Activated CD4-positive, alpha-beta memory T cell treated with anti-CD3 and anti-CD28 coated beads, Interleukin-2, amount 10 ng/mL, durations not matched to agents 7 days and 5 days (primary cell): ENCODE measurements around the gene PUSL1. TPM values are rescaled to one million over a fixed set of nuclear protein-coding genes. Genes with fewer than 3 reads are reported as not detected.

Experiments
- CTCF ChIA-PET: fragments of 350-600 bp; sonication (Branson Sonifier 250); formaldehyde crosslinking; loops from one replicate; lab custom pipeline; 2021; ENCODE audit warnings: antibody characterized with exemption, inconsistent platforms; lab: Charles Lee
- POLR2A ChIA-PET: fragments of 350-600 bp; sonication (Branson Sonifier 250); formaldehyde crosslinking; loops from one replicate; lab custom pipeline; 2021; ENCODE audit warnings: antibody characterized with exemption; lab: Charles Lee
- DNase-seq: peaks from one replicate; pipeline ENCODE4 v3.0.0-alpha.2; 2020
- H3K27ac Mint-ChIP-seq: one replicate; pipeline ENCODE4 v1.8.0; 2021; ENCODE audit warnings: mild to moderate bottlenecking, mixed read lengths
- H3K27me3 Mint-ChIP-seq: one replicate; pipeline ENCODE4 v1.8.0; 2021; ENCODE audit warnings: mixed read lengths
- H3K36me3 Mint-ChIP-seq: one replicate; pipeline ENCODE4 v1.8.0; 2021; ENCODE audit warnings: low read depth, mixed read lengths
- H3K4me1 Mint-ChIP-seq: one replicate; pipeline ENCODE4 v1.8.0; 2021; ENCODE audit warnings: mixed read lengths
- H3K4me3 Mint-ChIP-seq: one replicate; pipeline ENCODE4 v1.8.0; 2021; ENCODE audit warnings: mild to moderate bottlenecking, mixed read lengths
- H3K9me3 Mint-ChIP-seq: one replicate; pipeline ENCODE4 v1.8.0; 2021; ENCODE audit warnings: mixed read lengths
- total RNA-seq, 2 experiments: library from RNA; stranded (reverse); gene quantifications; one replicate each; pipeline ENCODE4 v1.2.3, GENCODE V29; 2021

Gene PUSL1
- total RNA-seq, 2 experiments from 2014 or later, result 17.9 to 20.0 TPM

DNA sequence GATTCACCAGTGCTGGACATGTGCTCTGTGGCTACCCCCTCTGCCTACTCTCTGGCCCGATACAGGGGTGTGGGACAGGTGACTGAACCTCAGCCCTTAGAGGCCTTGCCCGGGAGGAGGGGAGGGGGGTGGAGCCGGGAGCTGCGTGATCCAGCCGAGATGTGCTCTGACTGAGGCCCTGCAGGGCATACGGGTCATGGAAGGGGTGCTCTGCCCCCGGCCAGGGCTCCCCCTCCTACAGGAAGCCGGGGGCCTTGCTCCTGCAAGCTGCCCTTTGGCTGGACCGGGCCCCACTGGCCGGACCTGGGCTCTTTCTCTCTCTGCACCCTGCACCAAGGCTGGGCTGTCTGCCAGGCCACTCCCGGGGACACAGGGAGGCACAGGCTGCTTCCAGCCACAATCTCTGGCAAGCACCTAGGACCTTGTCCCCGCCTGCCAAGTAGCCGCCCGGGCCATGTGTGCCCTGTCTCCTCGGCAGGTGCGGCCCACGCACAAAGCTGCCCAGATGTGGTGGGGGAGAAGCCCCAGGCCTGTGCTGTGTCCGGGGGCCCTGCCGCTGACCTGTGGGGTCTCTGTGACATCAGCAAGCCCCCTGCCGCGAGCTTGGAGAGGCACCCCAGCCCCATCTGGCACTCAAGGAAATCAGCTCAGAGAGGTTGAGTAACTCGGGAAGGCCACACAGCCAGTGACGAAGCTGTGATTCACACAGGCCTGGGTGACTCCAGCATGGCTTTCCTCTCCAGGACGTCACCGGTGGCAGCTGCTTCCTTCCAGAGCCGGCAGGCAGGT, 26.7 kb upstream of the PUSL1 start:
- DNase-seq, result no peak
- Mint-ChIP-seq H3K4me1 (peaks cover 3% of the 10 kb centered on the region), H3K27me3 (no peaks in the 10 kb centered on the region), H3K27ac (no peak overlapping the region), H3K36me3 (no peaks in the 10 kb centered on the region), H3K9me3 (no peaks in the 10 kb centered on the region), H3K4me3 (no peak overlapping the region)
- POLR2A ChIA-PET, result interaction anchor here (0.7 kb wide), 1 partner anchor 117 kb away, joined by 3 read pairs; the partner anchor contains the start of gene CCNL2
- CTCF ChIA-PET, result interaction anchor here (1.0 kb wide), 1 partner anchor 10 kb away, joined by 4 read pairs; no protein-coding TSS in a partner anchor

DNA sequence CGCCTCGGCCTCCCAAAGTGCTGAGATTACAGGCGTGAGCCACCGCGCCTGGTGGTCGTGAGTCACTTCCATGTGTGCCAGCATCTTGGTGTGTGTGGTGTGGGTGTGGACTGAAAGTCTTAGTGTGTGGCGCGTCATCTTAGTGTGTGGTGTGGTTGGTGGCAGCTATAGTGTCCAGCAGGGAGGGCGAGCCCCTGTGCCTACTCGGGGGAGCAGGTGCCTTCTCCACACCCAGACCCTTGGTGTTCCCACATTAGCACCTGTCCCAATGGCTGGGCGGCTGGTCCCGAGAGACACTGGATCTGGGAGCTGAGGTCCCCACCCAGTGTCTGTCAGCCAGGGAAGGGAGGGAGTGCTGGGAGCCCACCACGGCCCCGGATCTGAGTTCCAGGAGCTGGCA, 25.4 kb upstream of the PUSL1 start:
- Mint-ChIP-seq H3K36me3 (no peaks in the 10 kb centered on the region), H3K4me3 (no peak overlapping the region), H3K27ac (no peak overlapping the region), H3K4me1 (peaks cover 3% of the 10 kb centered on the region), H3K9me3 (no peaks in the 10 kb centered on the region), H3K27me3 (no peaks in the 10 kb centered on the region)
- ChIA-PET POLR2A (interaction anchor here (1.3 to 1.4 kb wide), 2 partner anchors 9 kb away, joined by 3 read pairs; partner anchors contain the start of gene UBE2J2), CTCF (no interaction called here)
- DNase-seq, result no peak

DNA sequence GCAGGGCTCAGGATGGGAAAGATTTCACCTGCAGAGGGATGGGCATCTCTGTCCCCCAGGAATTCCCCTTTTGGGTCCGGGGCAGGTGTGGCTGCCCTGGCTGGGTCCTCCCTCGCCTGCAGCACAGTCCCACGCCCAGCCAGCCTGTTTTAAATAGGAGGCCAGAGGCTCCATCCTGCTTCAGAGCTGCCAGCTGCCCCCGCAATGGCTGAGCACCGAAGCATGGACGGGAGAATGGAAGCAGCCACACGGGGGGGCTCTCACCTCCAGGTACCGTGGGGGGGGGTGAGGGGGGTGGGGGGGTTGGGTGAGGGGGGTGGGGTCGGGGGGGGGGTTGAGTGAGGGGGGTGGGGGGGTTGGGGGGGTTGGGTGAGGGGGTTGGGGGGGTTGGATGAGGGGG, 24.6 kb upstream of the PUSL1 start:
- Mint-ChIP-seq H3K27me3 (no peaks in the 10 kb centered on the region), H3K4me3 (no peak overlapping the region), H3K4me1 (peaks cover 3% of the 10 kb centered on the region), H3K27ac (no peak overlapping the region), H3K9me3 (no peaks in the 10 kb centered on the region), H3K36me3 (no peaks in the 10 kb centered on the region)
- DNase-seq, result no peak
- CTCF ChIA-PET, result no interaction called here
- POLR2A ChIA-PET, result interaction anchor here (1.4 kb wide), 1 partner anchor 8 kb away, joined by 3 read pairs; no protein-coding TSS in a partner anchor

DNA sequence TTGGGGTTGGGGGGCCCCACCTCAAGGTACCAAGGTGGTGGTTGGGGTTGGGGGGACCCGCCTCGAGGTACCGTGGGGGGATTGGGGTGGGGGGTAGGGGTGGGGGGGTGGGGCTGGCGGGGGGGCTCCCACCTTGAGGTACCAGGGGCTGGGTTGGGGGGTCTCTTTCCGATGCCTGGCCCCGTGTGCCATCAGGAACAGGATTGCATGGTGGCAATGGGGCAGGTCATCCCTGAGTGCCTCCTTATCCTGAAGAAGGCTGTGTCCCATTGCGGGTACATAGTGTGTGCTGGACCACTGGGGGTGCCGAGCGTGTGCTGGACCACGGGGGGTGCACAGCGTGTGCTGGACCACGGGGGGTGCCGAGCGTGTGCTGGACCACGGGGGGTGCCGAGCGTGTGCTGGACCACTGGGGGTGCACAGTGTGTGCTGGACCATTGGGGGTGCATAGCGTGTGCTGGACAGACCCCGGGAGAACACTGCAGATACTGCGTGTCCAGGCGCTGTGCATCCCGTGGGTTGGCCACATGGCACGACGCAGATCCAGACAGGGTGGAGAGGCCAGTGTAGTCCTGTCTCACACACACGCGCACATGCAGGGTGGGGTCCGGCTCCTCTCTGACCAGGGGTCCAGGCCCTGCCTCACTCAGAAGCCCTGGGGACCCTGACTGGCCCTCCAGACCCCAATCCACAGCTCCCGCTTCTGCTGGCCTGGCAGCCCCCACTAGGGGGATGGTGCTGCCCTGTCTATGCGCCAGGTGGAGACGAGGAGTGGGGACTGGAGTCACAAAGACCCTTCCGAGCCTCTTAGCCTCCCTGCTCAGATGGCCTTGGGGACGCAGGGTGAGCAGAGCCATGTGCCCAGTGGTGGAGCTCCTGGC, 23.9 kb upstream of the PUSL1 start:
- no peak overlapping the region for H3K4me3 Mint-ChIP-seq
- H3K27me3 Mint-ChIP-seq, result no peaks in the 10 kb centered on the region
- peaks cover 3% of the 10 kb centered on the region for H3K4me1 Mint-ChIP-seq
- H3K9me3 Mint-ChIP-seq, result no peaks in the 10 kb centered on the region
- ChIA-PET CTCF (no interaction called here), POLR2A (interaction anchor here (1.0 kb wide), 1 partner anchor 20 kb away, joined by 3 read pairs; no protein-coding TSS in a partner anchor)
- no peak for DNase-seq
- H3K36me3 Mint-ChIP-seq, result no peaks in the 10 kb centered on the region
- H3K27ac Mint-ChIP-seq, result no peak overlapping the region

DNA sequence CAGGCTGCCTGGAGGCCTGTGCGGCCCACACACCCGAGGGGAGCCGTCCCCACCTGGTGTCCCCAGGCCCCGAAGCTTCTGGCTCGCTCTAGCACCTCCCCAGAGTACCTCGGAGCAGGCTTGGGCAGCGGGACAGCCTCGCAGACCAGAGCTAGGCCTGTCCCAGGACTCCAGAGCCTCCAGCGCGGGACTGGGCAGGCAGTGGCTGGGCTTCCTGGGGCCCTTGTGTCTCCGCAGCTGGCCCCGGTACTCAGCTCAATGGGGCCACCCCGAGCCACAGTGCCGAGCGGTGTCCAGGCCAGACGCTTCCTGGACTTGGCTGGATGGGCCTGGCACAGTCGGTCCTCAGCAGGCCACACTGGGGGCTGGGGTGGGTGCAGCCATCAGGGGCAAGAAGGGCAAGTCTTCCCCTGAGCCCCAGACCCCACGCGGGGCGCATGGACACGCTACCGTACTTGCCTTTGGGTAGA, 23.3 kb upstream of the PUSL1 start:
- no peak for DNase-seq
- Mint-ChIP-seq H3K27ac (no peak overlapping the region), H3K4me1 (peaks cover 3% of the 10 kb centered on the region), H3K36me3 (no peaks in the 10 kb centered on the region), H3K9me3 (no peaks in the 10 kb centered on the region), H3K4me3 (no peak overlapping the region), H3K27me3 (no peaks in the 10 kb centered on the region)
- ChIA-PET POLR2A (interaction anchor here (1.0 kb wide), 1 partner anchor 20 kb away, joined by 3 read pairs; no protein-coding TSS in a partner anchor), CTCF (no interaction called here)

DNA sequence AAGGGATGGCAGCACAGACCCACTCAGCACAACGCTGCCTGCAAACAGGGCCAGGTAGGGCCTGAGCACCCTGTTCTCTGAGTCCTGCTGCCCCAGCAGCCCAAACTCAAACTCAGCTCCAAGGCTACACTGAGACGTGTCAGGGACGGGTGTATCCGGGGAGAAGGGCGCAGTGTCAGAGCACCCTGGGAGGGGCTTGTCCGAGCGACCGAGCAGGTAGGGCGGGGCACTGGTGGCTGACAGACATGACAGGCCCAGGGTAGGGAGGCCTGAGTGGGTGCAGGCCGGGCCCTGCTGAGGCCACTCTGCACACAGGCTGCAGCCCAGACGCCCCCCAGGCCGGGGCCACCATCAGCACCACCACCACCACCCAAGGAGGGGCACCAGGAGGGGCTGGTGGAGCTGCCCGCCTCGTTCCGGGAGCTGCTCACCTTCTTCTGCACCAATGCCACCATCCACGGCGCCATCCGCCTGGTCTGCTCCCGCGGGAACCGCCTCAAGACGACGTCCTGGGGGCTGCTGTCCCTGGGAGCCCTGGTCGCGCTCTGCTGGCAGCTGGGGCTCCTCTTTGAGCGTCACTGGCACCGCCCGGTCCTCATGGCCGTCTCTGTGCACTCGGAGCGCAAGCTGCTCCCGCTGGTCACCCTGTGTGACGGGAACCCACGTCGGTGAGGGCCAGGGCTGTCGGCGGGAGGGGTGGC, 22.6 kb upstream of the PUSL1 start:
- DNase-seq, result no peak
- H3K4me3 Mint-ChIP-seq, result no peak overlapping the region
- no peaks in the 10 kb centered on the region for H3K27me3 Mint-ChIP-seq
- no peaks in the 10 kb centered on the region for H3K9me3 Mint-ChIP-seq
- ChIA-PET POLR2A (no interaction called here), CTCF (no interaction called here)
- H3K27ac Mint-ChIP-seq, result no peak overlapping the region
- H3K36me3 Mint-ChIP-seq, result no peaks in the 10 kb centered on the region
- peaks cover 3% of the 10 kb centered on the region for H3K4me1 Mint-ChIP-seq

DNA sequence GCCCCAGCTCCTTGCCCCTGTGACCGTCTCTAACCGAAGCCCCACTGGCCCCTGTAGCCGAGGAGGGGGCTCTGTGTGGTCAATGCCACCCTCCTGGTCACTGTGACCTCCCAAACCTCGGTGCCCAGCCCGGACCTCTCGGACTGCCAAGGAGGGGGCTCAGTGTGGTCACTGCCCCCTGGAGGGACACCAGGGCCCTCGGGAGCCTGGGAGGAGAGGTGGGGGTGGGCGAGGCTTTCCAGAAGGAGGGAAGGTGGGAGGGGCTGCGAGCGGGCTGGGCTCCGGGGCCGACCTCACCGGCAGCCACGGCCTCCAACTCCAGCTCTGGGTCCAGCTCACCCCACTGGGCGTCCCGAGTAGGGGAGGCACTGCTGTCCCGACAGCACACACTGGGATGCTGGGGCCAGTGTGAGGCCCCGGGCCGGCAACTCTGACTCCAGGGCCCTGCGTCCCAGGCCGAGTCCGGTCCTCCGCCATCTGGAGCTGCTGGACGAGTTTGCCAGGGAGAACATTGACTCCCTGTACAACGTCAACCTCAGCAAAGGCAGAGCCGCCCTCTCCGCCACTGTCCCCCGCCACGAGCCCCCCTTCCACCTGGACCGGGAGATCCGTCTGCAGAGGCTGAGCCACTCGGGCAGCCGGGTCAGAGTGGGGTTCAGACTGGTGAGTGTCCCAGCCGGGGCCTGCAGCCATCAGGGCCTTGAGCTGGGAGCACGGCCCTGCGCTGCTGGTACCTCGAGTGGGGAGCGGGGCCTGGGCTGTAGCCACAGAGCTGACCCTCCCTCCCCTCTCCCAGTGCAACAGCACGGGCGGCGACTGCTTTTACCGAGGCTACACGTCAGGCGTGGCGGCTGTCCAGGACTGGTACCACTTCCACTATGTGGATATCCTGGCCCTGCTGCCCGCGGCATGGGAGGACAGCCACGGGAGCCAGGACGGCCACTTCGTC, 21.8 kb upstream of the PUSL1 start:
- peaks cover 3% of the 10 kb centered on the region for H3K4me1 Mint-ChIP-seq
- no peaks in the 10 kb centered on the region for H3K27me3 Mint-ChIP-seq
- DNase-seq, result no peak
- no peak overlapping the region for H3K27ac Mint-ChIP-seq
- ChIA-PET CTCF (no interaction called here), POLR2A (no interaction called here)
- H3K36me3 Mint-ChIP-seq, result no peaks in the 10 kb centered on the region
- H3K4me3 Mint-ChIP-seq, result no peak overlapping the region
- H3K9me3 Mint-ChIP-seq, result no peaks in the 10 kb centered on the region

DNA sequence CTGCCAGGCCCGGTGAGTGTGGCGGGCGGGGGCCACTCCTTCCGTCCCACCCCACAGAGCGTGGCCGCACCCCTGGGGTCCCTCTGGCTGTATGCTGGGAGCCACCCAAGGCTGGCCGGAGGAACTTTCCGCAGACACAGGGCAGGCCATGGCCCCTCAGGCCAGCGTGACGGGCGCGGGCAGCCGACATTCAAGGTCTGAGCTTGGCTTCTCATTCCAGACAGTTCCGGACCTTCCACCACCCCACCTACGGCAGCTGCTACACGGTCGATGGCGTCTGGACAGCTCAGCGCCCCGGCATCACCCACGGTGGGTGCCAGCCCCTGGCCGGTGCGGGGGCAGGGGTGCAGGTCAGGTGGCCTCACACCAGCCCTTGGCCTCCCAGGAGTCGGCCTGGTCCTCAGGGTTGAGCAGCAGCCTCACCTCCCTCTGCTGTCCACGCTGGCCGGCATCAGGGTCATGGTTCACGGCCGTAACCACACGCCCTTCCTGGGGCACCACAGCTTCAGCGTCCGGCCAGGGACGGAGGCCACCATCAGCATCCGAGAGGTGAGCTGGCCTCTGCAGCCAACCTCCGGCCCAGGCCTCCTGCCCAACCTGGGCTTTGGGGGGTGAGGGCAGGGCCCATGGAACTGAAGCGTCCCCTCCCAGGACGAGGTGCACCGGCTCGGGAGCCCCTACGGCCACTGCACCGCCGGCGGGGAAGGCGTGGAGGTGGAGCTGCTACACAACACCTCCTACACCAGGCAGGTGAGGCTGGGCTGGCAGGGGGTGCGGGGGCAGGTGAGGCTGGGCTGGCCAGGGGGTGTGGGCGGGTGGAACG, 20.9 kb upstream of the PUSL1 start:
- H3K4me1 Mint-ChIP-seq, result peaks cover 3% of the 10 kb centered on the region
- peaks cover 4% of the 10 kb centered on the region for H3K36me3 Mint-ChIP-seq
- H3K27ac Mint-ChIP-seq, result no peak overlapping the region
- ChIA-PET POLR2A (no interaction called here), CTCF (no interaction called here)
- no peak for DNase-seq
- H3K9me3 Mint-ChIP-seq, result no peaks in the 10 kb centered on the region
- no peak overlapping the region for H3K4me3 Mint-ChIP-seq
- H3K27me3 Mint-ChIP-seq, result no peaks in the 10 kb centered on the region

DNA sequence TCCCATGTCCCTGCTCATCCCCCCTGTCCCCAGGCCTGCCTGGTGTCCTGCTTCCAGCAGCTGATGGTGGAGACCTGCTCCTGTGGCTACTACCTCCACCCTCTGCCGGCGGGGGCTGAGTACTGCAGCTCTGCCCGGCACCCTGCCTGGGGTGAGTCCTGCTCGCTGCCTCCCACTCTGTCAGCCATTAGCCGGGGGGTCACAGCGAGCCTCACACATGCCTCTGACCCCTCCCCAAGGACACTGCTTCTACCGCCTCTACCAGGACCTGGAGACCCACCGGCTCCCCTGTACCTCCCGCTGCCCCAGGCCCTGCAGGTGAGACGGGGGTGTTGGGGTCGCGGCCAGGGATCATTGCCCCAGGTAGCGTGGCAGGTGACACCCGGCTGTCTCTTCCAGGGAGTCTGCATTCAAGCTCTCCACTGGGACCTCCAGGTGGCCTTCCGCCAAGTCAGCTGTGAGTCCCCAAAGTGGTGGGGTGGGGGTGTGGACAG, 18.1 kb upstream of the PUSL1 start:
- Mint-ChIP-seq H3K9me3 (no peaks in the 10 kb centered on the region), H3K4me1 (no peaks in the 10 kb centered on the region), H3K36me3 (peaks cover 4% of the 10 kb centered on the region), H3K27me3 (no peaks in the 10 kb centered on the region), H3K27ac (no peak overlapping the region), H3K4me3 (no peak overlapping the region)
- peak; percentile 62 for DNase-seq
- ChIA-PET POLR2A (interaction anchor here (2.4 kb wide), 1 partner anchor 174 kb away, joined by 11 read pairs; the partner anchor contains the start of gene C1orf159), CTCF (interaction anchor here (1.0 to 3.2 kb wide), 4 partner anchors 15 to 249 kb away, joined by 3 to 36 read pairs (median 6); no protein-coding TSS in a partner anchor)

DNA sequence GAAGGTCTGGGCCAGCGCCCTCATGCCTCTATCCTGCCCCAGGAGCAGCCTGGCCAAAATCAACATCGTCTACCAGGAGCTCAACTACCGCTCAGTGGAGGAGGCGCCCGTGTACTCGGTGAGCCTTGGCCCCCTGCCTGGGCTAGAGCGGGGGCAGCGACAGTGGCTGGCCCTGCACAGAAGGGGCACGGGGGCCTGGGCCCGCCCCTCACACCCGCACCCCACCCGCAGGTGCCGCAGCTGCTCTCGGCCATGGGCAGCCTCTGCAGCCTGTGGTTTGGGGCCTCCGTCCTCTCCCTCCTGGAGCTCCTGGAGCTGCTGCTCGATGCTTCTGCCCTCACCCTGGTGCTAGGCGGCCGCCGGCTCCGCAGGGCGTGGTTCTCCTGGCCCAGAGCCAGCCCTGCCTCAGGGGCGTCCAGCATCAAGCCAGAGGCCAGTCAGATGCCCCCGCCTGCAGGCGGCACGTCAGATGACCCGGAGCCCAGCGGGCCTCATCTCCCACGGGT, 17.3 kb upstream of the PUSL1 start:
- Mint-ChIP-seq H3K4me1 (no peaks in the 10 kb centered on the region), H3K9me3 (no peaks in the 10 kb centered on the region), H3K27ac (no peak overlapping the region), H3K27me3 (no peaks in the 10 kb centered on the region), H3K36me3 (peaks cover 4% of the 10 kb centered on the region), H3K4me3 (no peak overlapping the region)
- ChIA-PET CTCF (interaction anchor here (0.7 to 3.2 kb wide), 7 partner anchors 9 to 272 kb away, joined by 3 to 36 read pairs (median 4); no protein-coding TSS in a partner anchor), POLR2A (interaction anchor here (1.1 to 2.4 kb wide), 5 partner anchors 8 to 175 kb away, joined by 3 to 11 read pairs (median 3); partner anchors contain the start of genes AURKAIP1 and C1orf159)
- DNase-seq, result no peak
